ENCODE results near the gene RAC2.
"Not testable (repeated sequence)": the region's sequence is repeated elsewhere in the genome, so short reads cannot be mapped to it uniquely, and the experiment has no call there.

Gene RAC2

DNA sequence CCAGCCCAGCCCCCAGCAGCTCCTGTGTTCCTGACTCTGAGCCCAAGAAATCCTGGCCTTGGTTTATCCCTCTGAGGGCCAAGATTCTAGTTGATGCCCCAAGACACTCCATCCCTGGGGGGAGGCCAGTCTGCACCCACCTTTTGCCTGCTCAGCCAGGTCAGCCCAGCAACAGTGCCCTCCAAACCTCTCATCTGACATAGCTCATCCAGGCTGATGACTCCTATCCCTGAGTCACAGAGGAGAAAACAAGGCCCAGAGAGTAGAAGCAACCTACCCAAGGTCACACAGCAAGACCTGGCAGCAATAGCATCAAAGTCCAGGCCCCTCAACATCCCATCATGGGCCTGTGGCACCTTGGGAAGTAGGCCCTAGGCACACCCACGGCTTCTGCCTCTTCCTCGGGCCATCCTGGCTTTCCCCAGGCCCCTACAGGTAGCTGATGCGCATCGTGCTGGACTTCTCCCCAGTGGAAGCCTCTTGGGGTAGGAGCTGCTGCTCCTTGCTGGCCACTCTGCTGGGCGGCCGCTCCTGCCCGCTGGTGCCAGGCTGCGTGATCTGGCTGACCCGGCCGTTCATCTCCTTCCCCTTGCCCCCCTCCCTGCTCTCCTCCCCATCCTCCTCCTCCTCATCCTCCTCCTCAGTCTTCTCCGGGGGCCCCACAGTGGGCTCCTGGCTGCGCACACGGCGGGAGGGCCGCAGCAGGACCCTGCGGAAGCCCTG, 37.8 kb downstream of the RAC2 start:
- no peak for DNase-seq (ENCODE audit: low read depth, low spot score)

- no peak for DNase-seq (ENCODE audit: low read depth, low spot score)
Measured at GRCh38 chr22:37205046-37205445, 39.0 kb downstream of the RAC2 start.

DNA sequence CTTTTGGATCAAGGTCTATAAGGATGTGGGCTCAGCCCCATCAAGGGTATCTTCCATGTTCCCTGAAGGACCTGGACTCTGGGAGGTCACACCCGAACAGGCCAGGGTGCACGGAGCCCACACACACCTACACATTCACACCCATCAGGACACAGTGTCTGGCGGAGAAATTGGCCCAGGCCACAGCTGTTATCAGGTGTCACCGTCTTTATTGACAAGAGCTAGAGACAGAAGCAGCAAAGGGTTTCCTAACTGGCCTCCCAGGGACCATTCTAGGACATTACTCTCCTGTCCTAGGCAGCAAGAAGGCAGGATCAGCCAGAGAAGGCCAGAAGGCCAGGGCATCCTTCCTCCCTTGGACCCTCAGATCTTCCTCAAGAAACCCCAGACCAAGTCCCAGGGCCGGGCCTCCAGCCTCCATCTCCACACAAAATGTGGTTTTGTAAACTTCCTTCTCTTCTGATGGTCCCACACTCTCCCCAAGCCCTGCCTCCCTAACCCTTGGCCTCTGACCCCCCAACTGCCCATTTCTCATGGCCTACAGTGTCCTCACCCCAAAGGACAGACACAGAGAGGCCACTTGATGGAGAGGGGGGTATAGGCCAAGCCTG, 39.9 kb downstream of the RAC2 start:
- no peak for DNase-seq (ENCODE audit: low read depth, low spot score)

- DNase-seq (ENCODE audit: low read depth, low spot score), result no peak
Measured at GRCh38 chr22:37203354-37204044, 40.6 kb downstream of the RAC2 start.

GRCh38 chr22:37202716-37203115, 41.4 kb downstream of the RAC2 start:
- no peak for DNase-seq (ENCODE audit: low read depth, low spot score)

DNA sequence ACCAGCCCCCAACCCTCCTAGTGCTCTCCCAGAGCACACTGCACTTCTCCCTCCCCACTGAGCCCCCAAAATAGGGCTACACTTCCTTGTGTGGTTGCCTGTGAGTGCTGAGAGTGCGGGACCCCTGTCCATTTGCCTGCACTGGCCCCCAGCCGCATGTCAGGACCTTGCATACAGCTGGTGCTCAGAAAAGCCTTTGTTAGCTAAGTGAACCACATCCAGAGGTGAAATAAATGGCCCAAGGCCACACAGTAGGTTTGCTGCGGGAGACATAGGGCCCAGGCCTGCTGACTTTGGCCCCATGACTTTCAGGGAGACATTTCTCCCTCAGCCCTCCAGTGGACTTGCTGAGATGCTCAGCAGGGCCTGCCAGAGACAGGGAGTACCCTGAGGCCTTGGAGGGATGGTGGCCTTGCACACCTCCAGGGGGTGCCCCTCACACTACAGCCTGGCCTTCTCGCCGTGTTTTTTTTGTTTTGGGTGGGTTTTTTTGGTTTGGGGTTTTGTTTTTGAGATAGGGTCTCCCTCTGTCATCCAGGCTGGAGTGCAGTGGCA, 42.0 kb downstream of the RAC2 start:
- no peak for DNase-seq (ENCODE audit: low read depth, low spot score)

DNA sequence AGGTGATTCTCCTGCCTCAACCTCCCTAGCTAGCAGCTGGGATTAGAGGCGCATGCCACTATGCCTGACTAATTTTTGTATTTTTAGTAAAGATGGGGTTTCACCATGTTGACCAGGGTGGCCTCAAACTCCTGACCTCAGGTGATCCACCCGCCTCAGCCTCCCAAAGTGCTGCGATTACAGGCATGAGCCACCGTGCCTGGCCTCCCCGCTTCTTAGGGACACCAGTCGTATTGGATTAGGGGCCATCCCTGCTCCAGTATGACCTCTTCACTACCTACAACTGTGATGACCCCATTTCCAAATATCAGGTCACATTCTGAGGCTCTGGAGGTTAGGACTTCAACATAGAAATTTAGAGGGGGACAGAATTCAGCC, 42.6 kb downstream of the RAC2 start:
- not testable (repeated sequence) for DNase-seq (ENCODE audit: low read depth, low spot score)

GRCh38 chr22:37199760-37200108, 44.3 kb downstream of the RAC2 start:
- no peak for DNase-seq (ENCODE audit: low read depth, low spot score)

- peak; percentile 99 for DNase-seq (ENCODE audit: low read depth, low spot score)
Measured at GRCh38 chr22:37199103-37199759, 44.8 kb downstream of the RAC2 start.

DNA sequence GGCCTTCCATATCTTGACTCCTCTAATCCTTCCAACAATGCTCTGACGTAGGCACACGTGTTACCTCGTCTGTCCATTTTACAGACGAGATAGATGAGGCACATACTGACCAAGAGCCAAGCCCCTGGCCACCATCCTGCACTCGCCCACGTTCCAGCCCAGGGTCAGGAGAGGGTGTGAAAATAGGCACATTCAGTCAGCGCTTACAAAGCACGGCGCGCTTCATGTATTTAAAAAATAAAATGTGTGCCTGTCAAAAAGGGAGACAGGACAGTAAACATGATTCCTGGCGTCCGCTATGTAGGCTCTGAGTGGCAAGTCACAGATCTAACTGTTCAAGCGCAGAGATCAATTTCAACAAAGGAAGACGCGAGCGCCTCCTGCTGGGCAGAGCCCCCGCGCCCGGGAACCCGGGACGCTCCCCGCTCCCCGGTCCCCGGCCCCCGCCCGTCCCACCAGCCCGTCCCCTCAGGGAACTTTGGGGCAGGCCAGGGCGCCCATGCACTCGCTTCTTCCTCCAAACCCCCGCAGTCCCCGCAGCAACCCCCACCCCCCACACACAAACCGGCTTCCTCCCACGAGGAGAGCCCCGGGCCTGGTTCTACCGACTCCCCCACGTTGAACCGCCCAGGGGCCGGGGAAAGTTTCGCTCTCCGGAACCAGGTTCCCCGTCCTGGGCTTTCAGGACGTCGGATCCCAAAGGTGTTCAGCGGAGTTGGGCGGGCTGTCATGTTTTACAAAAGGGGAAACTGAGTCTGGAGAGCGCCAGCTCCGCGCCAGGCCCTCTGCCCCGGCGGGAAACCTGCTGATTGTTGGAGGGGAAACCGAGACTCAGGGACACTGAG, 45.6 kb downstream of the RAC2 start:
- peak; percentile 91 for DNase-seq (ENCODE audit: low read depth, low spot score)

GRCh38 chr22:37197451-37198257, 46.4 kb downstream of the RAC2 start:
- peak; percentile 95 for DNase-seq (ENCODE audit: low read depth, low spot score)

DNA sequence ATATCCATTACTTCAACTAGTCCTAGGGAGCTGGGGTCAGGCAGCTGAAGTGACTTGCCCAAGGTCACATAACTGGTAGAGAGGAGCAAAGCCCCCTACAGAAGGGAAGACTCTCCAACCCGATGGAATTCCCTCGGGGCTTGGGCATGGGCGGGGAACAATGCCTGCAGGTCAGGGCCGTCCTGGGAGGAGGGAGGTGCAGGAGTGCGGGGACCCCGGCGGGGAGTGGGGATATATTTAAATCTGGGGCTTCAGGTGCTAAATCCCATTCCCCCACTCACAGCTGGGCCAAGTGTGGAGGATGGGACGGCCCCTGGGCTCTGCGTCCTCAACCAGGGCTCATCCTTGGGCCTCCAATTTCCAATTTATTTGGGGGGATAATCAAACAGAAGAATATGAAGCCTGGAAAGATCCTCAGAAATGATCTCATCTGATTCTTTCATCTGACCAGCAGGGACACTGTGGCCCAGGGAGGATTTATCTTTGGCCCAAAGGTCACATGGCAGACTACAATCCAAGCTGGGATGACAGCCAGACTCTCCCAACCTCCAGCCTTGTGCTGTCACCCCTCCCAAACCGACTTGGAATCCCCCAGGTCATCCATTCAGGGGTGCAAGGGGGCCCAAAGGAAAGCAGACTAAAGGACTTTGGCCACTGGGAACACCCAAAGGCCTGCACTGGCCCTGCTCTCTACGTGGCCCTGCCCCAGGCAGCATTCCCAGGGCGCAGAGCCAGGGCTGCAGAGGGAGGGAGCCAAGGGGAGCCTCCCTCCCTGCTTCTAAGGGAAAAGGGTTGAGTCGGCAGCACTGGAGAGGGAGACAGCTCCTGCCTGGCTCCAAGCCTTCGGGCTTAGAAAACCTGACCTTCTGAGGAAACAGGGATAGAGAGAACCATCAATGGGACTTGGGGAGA, 47.3 kb downstream of the RAC2 start:
- peak; percentile 75 for DNase-seq (ENCODE audit: low read depth, low spot score)

GRCh38 chr22:37195921-37196320, 48.1 kb downstream of the RAC2 start:
- no peak for DNase-seq (ENCODE audit: low read depth, low spot score)

DNA sequence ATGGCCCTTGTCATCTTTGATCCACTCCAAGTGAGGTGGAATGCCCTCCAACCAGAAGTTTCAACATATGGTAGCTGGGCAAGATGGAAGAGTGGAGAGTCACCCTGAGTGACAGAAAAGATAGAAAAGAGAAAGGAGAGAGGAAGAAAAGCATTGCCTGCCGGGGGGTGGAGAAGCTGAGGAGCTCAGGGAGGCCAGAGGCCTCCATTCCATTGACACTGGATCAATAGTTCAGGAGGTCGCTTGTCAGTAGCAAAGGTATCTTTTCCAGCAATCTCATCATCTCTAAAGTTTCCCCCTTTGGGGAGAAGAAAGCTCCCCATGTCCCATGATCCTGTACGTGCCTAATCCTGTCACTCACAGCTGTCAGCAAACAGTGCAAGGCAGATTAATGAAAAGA, 49.3 kb downstream of the RAC2 start:
- no peak for DNase-seq (ENCODE audit: low read depth, low spot score)

- DNase-seq (ENCODE audit: low read depth, low spot score), result no peak
Measured at GRCh38 chr22:37193629-37194191, 50.4 kb downstream of the RAC2 start.

DNA sequence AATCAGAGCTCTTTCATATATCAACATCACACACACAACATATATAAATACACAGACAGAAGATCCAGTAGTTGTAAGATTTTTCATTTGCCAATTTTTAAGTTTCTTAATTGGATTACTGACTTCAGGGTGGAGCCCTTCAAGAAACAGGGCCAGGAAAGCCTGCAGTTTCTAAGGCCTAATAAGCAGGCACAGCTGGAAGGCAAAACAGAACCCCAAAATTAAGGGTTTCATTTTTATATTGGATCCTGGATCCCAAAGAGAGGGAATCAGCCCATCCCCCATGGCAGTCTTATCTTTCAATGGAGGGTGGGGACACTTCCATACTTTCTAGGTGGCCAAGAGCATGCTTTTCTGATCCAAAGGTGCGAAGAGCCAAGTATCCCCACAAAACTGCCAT, 51.3 kb downstream of the RAC2 start:
- no peak for DNase-seq (ENCODE audit: low read depth, low spot score)

DNA sequence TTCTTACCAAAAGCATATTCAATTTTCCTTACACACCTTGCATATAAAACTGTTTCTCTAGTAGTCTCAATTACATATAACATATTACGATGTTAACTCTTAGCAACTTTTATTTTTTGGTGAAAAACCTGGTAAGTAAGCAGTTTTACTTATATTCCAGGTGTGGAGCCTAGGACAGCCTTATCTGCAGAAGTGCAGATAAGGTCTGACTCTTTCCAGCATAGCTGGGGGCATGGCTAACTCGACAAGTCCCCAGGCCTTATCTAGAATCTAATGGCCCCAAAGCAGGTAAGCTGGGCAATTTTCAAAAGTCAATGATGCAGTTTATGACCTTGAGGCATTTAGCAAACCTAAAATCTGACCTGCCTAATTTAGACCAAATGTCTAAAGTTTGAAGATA, 51.9 kb downstream of the RAC2 start:
- DNase-seq (ENCODE audit: low read depth, low spot score), result no peak

DNA sequence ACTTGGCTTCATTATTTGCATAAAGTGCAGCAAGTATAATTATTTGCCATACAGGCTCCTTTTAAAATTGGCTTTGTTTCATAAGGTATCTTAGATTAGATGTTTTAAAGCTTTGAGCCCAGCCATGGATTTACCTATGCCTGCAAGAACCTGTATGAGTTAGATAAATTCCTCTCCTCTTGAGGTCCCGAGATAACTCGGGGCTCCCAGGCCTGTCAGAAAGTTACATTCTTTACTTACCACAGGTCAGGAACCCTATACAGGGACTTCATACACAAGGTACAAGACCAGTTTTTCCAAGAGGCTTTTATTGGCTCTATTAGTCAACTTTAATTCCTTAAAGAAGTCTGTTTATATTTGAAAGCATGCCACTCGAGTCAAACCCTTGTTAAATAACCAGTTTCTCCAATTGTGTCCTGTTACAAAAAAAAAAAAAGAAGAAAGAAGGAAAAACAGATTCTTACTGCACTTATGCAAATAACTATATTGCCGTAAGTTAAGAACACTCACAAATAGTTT, 53.7 kb downstream of the RAC2 start:
- DNase-seq (ENCODE audit: low read depth, low spot score), result no peak

Measured in ELF-1 (cell line).